Colon (tissue), 2 donors: ENCODE results near the gene CYP2S1.
"Not testable (repeated sequence)": the region's sequence is repeated elsewhere in the genome, so short reads cannot be mapped to it uniquely, and the experiment has no call there.

Experiments used
- FAIRE-seq: peaks from 2 replicates; lab custom pipeline; 2012; peaks lifted over from hg19 to GRCh38; lab: Jason Lieb, UNC
- donor health status: control.
- donor health status: control.

The CYP2S1 gene

GRCh38 chr19:41192574-41193429 lies at the start of gene CYP2S1:
TSS of gene CYP2S1 (plus strand) at chr19:41193219. CDS start at chr19:41193265, 46 bp downstream.
- FAIRE-seq: no peak

GRCh38 chr19:41144403-41144802 lies 48.6 kb upstream of the CYP2S1 start:
- no peak for FAIRE-seq

- no peak for FAIRE-seq
These were observed 43.2 kb upstream of the CYP2S1 start for GRCh38 chr19:41149831-41150230.

- not testable (repeated sequence) for FAIRE-seq
These were observed 42.0 kb upstream of the CYP2S1 start for GRCh38 chr19:41150986-41151385.

- FAIRE-seq: no peak
These were observed 39.0 kb upstream of the CYP2S1 start for GRCh38 chr19:41154060-41154459.

- FAIRE-seq: no peak
These were observed 36.8 kb upstream of the CYP2S1 start for GRCh38 chr19:41156207-41156606.

GRCh38 chr19:41159881-41160280 lies 33.1 kb upstream of the CYP2S1 start:
- FAIRE-seq: no peak

GRCh38 chr19:41161903-41162302 lies 31.1 kb upstream of the CYP2S1 start:
- no peak for FAIRE-seq

GRCh38 chr19:41166944-41167804 lies 25.8 kb upstream of the CYP2S1 start:
- FAIRE-seq: no peak

GRCh38 chr19:41172297-41173164 lies 20.5 kb upstream of the CYP2S1 start:
- no peak for FAIRE-seq

- no peak for FAIRE-seq
These were observed 18.6 kb upstream of the CYP2S1 start for GRCh38 chr19:41174297-41174928.

GRCh38 chr19:41175801-41176777 lies 16.9 kb upstream of the CYP2S1 start:
- FAIRE-seq: no peak

- not testable (repeated sequence) for FAIRE-seq
These were observed 12.8 kb upstream of the CYP2S1 start for GRCh38 chr19:41180173-41180572.

GRCh38 chr19:41186971-41187883 lies 5.8 kb upstream of the CYP2S1 start:
- FAIRE-seq: no peak

- no peak for FAIRE-seq
These were observed 5.1 kb upstream of the CYP2S1 start for GRCh38 chr19:41187884-41188279.

- FAIRE-seq: no peak
These were observed 3.5 kb upstream of the CYP2S1 start for GRCh38 chr19:41189425-41190065.

- no peak for FAIRE-seq
These were observed 574 bp downstream of the CYP2S1 start for GRCh38 chr19:41193430-41194156.

- FAIRE-seq: no peak
These were observed 1.1 kb downstream of the CYP2S1 start for GRCh38 chr19:41194157-41194552.
